ENCODE data around the gene PRRX2.
"Not testable (repeated sequence)": the region's sequence is repeated elsewhere in the genome, so short reads cannot be mapped to it uniquely, and the experiment has no call there.

PRRX2 gene

GRCh38 chr9:129737479-129738274, 72.2 kb downstream of the PRRX2 start:
- peak; percentile 75 for DNase-seq

GRCh38 chr9:129739432-129739831, 74.0 kb downstream of the PRRX2 start:
- no peak for DNase-seq

GRCh38 chr9:129740174-129740573, 74.7 kb downstream of the PRRX2 start:
- DNase-seq: no peak

- no peak for DNase-seq
These were observed 75.4 kb downstream of the PRRX2 start for GRCh38 chr9:129740666-129741464.

GRCh38 chr9:129745200-129745599, 79.8 kb downstream of the PRRX2 start:
- no peak for DNase-seq

GRCh38 chr9:129746092-129746777, 80.8 kb downstream of the PRRX2 start:
- no peak for DNase-seq

- DNase-seq: no peak
These were observed 82.8 kb downstream of the PRRX2 start for GRCh38 chr9:129748249-129748648.

GRCh38 chr9:129749052-129749451, 83.6 kb downstream of the PRRX2 start:
- DNase-seq: not testable (repeated sequence)

GRCh38 chr9:129749575-129749974, 84.1 kb downstream of the PRRX2 start:
- DNase-seq: no peak

- DNase-seq: peak; percentile 78
These were observed 84.7 kb downstream of the PRRX2 start for GRCh38 chr9:129750013-129750638.

- no peak for DNase-seq
These were observed 86.7 kb downstream of the PRRX2 start for GRCh38 chr9:129751841-129752801.

- DNase-seq: peak; percentile 88
These were observed 87.7 kb downstream of the PRRX2 start, which contains the start of gene PTGES for GRCh38 chr9:129752900-129753729. TSS of gene PTGES (minus strand) at chr9:129753042. CDS start at chr9:129753012, 30 bp downstream.

GRCh38 chr9:129755151-129755550, 89.7 kb downstream of the PRRX2 start:
- no peak for DNase-seq

- DNase-seq: no peak
These were observed 90.7 kb downstream of the PRRX2 start for GRCh38 chr9:129756191-129756590.

GRCh38 chr9:129757045-129757444, 91.6 kb downstream of the PRRX2 start:
- no peak for DNase-seq

GRCh38 chr9:129759319-129759718, 93.9 kb downstream of the PRRX2 start:
- DNase-seq: no peak

GRCh38 chr9:129759804-129760502, 94.5 kb downstream of the PRRX2 start:
- no peak for DNase-seq

- DNase-seq: not testable (repeated sequence)
These were observed 95.3 kb downstream of the PRRX2 start for GRCh38 chr9:129760784-129761183.

- DNase-seq: peak; percentile 62
These were observed 96.0 kb downstream of the PRRX2 start for GRCh38 chr9:129761293-129761900.
